Measurements from ENCODE around the gene ZNF808.
"Not testable (repeated sequence)": the region's sequence is repeated elsewhere in the genome, so short reads cannot be mapped to it uniquely, and the experiment has no call there.

The ZNF808 gene

GRCh38 chr19:52538815-52539214 is 11.3 kb downstream of the ZNF808 start:
- not testable (repeated sequence) for H3K9me3 ChIP-seq (ENCODE audit: control insufficient read depth, low read depth, low read length); H3K9ac ChIP-seq (ENCODE audit: low read length); H3K4me1 ChIP-seq (ENCODE audit: control insufficient read depth, low read depth, low read length); H3K27ac ChIP-seq (ENCODE audit: low read length); H3K36me3 ChIP-seq (ENCODE audit: control insufficient read depth, low read depth, low read length); H3K4me3 ChIP-seq (ENCODE audit: low read length)
- peaks cover 13% of the 10 kb centered on the region for H3K27me3 ChIP-seq (ENCODE audit: control insufficient read depth, insufficient read depth, low read length)

- peaks cover 13% of the 10 kb centered on the region for H3K27me3 ChIP-seq (ENCODE audit: control insufficient read depth, insufficient read depth, low read length)
- H3K9ac ChIP-seq (ENCODE audit: low read length); H3K36me3 ChIP-seq (ENCODE audit: control insufficient read depth, low read depth, low read length); H3K9me3 ChIP-seq (ENCODE audit: control insufficient read depth, low read depth, low read length); H3K4me3 ChIP-seq (ENCODE audit: low read length); H3K27ac ChIP-seq (ENCODE audit: low read length); H3K4me1 ChIP-seq (ENCODE audit: control insufficient read depth, low read depth, low read length): not testable (repeated sequence)
Measured at GRCh38 chr19:52541176-52541575, 13.7 kb downstream of the ZNF808 start.

- peaks cover 11% of the 10 kb centered on the region for H3K27me3 ChIP-seq (ENCODE audit: control insufficient read depth, insufficient read depth, low read length)
- no peak overlapping the region for H3K27ac ChIP-seq (ENCODE audit: low read length)
- H3K9me3 ChIP-seq (ENCODE audit: control insufficient read depth, low read depth, low read length): no peaks in the 10 kb centered on the region
- H3K9ac ChIP-seq (ENCODE audit: low read length): no peak overlapping the region
- no peaks in the 10 kb centered on the region for H3K36me3 ChIP-seq (ENCODE audit: control insufficient read depth, low read depth, low read length)
- H3K4me1 ChIP-seq (ENCODE audit: control insufficient read depth, low read depth, low read length): peaks cover under 1% of the 10 kb centered on the region
- H3K4me3 ChIP-seq (ENCODE audit: low read length): no peak overlapping the region
Measured at GRCh38 chr19:52541608-52542007, 14.1 kb downstream of the ZNF808 start.

- not testable (repeated sequence) for H3K27ac ChIP-seq (ENCODE audit: low read length); H3K9me3 ChIP-seq (ENCODE audit: control insufficient read depth, low read depth, low read length); H3K27me3 ChIP-seq (ENCODE audit: control insufficient read depth, insufficient read depth, low read length); H3K4me3 ChIP-seq (ENCODE audit: low read length); H3K9ac ChIP-seq (ENCODE audit: low read length); H3K4me1 ChIP-seq (ENCODE audit: control insufficient read depth, low read depth, low read length); H3K36me3 ChIP-seq (ENCODE audit: control insufficient read depth, low read depth, low read length)
Measured at GRCh38 chr19:52542541-52542940, 15.1 kb downstream of the ZNF808 start.

- no peaks in the 10 kb centered on the region for H3K9me3 ChIP-seq (ENCODE audit: control insufficient read depth, low read depth, low read length)
Measured at GRCh38 chr19:52542984-52543664, 15.7 kb downstream of the ZNF808 start.

GRCh38 chr19:52554216-52554971 is 26.9 kb downstream of the ZNF808 start:
- H3K36me3 ChIP-seq (ENCODE audit: control insufficient read depth, low read depth, low read length): peaks cover 31% of the 10 kb centered on the region
- no peaks in the 10 kb centered on the region for H3K27me3 ChIP-seq (ENCODE audit: control insufficient read depth, insufficient read depth, low read length)
- no peak overlapping the region for H3K9ac ChIP-seq (ENCODE audit: low read length)
- peaks cover 25% of the 10 kb centered on the region for H3K9me3 ChIP-seq (ENCODE audit: control insufficient read depth, low read depth, low read length)
- H3K4me1 ChIP-seq (ENCODE audit: control insufficient read depth, low read depth, low read length): peaks cover 5% of the 10 kb centered on the region
- H3K27ac ChIP-seq (ENCODE audit: low read length): no peak overlapping the region
- no peak overlapping the region for H3K4me3 ChIP-seq (ENCODE audit: low read length)

More at GRCh38 chr19:52542984-52543664, 15.7 kb downstream of the ZNF808 start:
- no peaks in the 10 kb centered on the region for H3K4me1 ChIP-seq (ENCODE audit: control insufficient read depth, low read depth, low read length)
- H3K4me3 ChIP-seq (ENCODE audit: low read length): no peak overlapping the region
- no peak overlapping the region for H3K9ac ChIP-seq (ENCODE audit: low read length)
- no peaks in the 10 kb centered on the region for H3K27me3 ChIP-seq (ENCODE audit: control insufficient read depth, insufficient read depth, low read length)
- no peak overlapping the region for H3K27ac ChIP-seq (ENCODE audit: low read length)
- peaks cover 2% of the 10 kb centered on the region for H3K36me3 ChIP-seq (ENCODE audit: control insufficient read depth, low read depth, low read length)

- Histone ChIP-seq H3K36me3 (ENCODE audit: control insufficient read depth, low read depth, low read length) (peaks cover 27% of the 10 kb centered on the region), H3K9ac (ENCODE audit: low read length) (no peak overlapping the region), H3K4me1 (ENCODE audit: control insufficient read depth, low read depth, low read length) (peaks cover 5% of the 10 kb centered on the region), H3K9me3 (ENCODE audit: control insufficient read depth, low read depth, low read length) (peaks cover 25% of the 10 kb centered on the region), H3K27ac (ENCODE audit: low read length) (no peak overlapping the region), H3K27me3 (ENCODE audit: control insufficient read depth, insufficient read depth, low read length) (no peaks in the 10 kb centered on the region), H3K4me3 (ENCODE audit: low read length) (no peak overlapping the region)
Measured at GRCh38 chr19:52557231-52557995, 29.9 kb downstream of the ZNF808 start.

GRCh38 chr19:52558732-52559445 is 31.4 kb downstream of the ZNF808 start:
- not testable (repeated sequence) for H3K4me1 ChIP-seq (ENCODE audit: control insufficient read depth, low read depth, low read length); H3K4me3 ChIP-seq (ENCODE audit: low read length); H3K27ac ChIP-seq (ENCODE audit: low read length); H3K9ac ChIP-seq (ENCODE audit: low read length); H3K27me3 ChIP-seq (ENCODE audit: control insufficient read depth, insufficient read depth, low read length)
- peaks cover 15% of the 10 kb centered on the region for H3K36me3 ChIP-seq (ENCODE audit: control insufficient read depth, low read depth, low read length)
- H3K9me3 ChIP-seq (ENCODE audit: control insufficient read depth, low read depth, low read length): peaks cover 13% of the 10 kb centered on the region

- H3K27me3 ChIP-seq (ENCODE audit: control insufficient read depth, insufficient read depth, low read length); H3K9ac ChIP-seq (ENCODE audit: low read length); H3K36me3 ChIP-seq (ENCODE audit: control insufficient read depth, low read depth, low read length); H3K27ac ChIP-seq (ENCODE audit: low read length); H3K9me3 ChIP-seq (ENCODE audit: control insufficient read depth, low read depth, low read length); H3K4me3 ChIP-seq (ENCODE audit: low read length); H3K4me1 ChIP-seq (ENCODE audit: control insufficient read depth, low read depth, low read length): not testable (repeated sequence)
Measured at GRCh38 chr19:52561611-52562010, 34.1 kb downstream of the ZNF808 start.

- H3K4me1 ChIP-seq (ENCODE audit: control insufficient read depth, low read depth, low read length): peaks cover 5% of the 10 kb centered on the region
- no peak overlapping the region for H3K4me3 ChIP-seq (ENCODE audit: low read length)
- no peak overlapping the region for H3K9ac ChIP-seq (ENCODE audit: low read length)
- no peaks in the 10 kb centered on the region for H3K36me3 ChIP-seq (ENCODE audit: control insufficient read depth, low read depth, low read length)
- H3K27ac ChIP-seq (ENCODE audit: low read length): no peak overlapping the region
- H3K9me3 ChIP-seq (ENCODE audit: control insufficient read depth, low read depth, low read length): no peaks in the 10 kb centered on the region
- no peaks in the 10 kb centered on the region for H3K27me3 ChIP-seq (ENCODE audit: control insufficient read depth, insufficient read depth, low read length)
Measured at GRCh38 chr19:52566121-52566520, 38.7 kb downstream of the ZNF808 start.

- Histone ChIP-seq H3K9ac (ENCODE audit: low read length) (no peak overlapping the region), H3K36me3 (ENCODE audit: control insufficient read depth, low read depth, low read length) (no peaks in the 10 kb centered on the region), H3K9me3 (ENCODE audit: control insufficient read depth, low read depth, low read length) (no peaks in the 10 kb centered on the region), H3K27ac (ENCODE audit: low read length) (no peak overlapping the region), H3K27me3 (ENCODE audit: control insufficient read depth, insufficient read depth, low read length) (no peaks in the 10 kb centered on the region), H3K4me3 (ENCODE audit: low read length) (no peak overlapping the region), H3K4me1 (ENCODE audit: control insufficient read depth, low read depth, low read length) (peaks cover 5% of the 10 kb centered on the region)
Measured at GRCh38 chr19:52566588-52566987, 39.1 kb downstream of the ZNF808 start.

Measured in iPS-18a (cell line).